ENCODE data around the gene TRIM2. TPM values are rescaled to one million over a fixed set of nuclear protein-coding genes. Genes with fewer than 3 reads are reported as not detected.

Gene TRIM2
- polyA plus RNA-seq, 3 donors, result 0.50 to 0.96 (median 0.76) TPM

DNA sequence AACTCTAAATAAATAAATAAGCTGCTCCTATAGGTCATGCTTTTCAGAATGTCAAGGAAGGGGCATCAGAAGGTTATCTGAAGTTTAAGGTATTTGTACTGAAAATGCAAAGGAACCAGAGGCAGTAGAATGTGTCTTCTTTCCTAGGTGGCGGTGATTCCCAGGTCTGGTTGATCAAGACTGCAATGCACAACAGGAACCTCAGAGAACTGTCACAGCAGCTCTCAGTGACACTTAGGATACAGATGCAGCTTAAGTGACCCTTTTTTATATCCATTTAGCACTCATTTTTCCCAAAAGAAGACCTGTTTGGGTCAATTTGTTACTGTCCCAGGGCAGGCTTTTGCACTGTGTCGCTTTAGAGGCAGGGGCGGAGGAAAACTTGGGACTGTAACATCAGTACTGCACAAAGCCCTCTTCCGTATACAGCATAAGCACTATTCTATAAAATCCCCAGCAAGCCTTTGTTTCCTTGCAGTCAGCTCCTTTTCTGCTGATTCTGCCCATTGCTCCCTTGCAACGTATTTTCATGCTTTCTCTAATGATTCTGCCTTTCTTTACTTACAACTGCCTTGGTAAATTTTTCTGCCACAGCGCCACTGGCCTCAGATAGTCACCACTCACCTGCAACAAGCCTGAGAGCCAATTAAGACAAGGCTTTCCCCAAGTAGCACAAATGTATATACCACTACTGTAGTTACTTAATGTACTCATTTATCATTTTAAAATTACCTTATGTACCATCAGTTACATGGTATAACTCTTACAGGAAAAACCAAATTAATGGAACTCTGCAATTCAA, 138.7 kb downstream of the TRIM2 start:
- no peaks in the 10 kb centered on the region for H3K36me3 Mint-ChIP-seq
- H3K9me3 Mint-ChIP-seq, result no peaks in the 10 kb centered on the region
- WGBS (ENCODE audit: insufficient coverage), result 95% methylated on average over 6 of the region's 6 CpGs
- intact Hi-C loops (cut with micrococcal nuclease), result loop anchor here (5.0 to 10.0 kb wide), 3 partner anchors 188 to 412 kb away; no protein-coding TSS in a partner anchor
- Histone ChIP-seq H3K4me3 (replicated peaks in 1 of 3; ENCODE audit: low read depth in 2 of 3, low read length in 3 of 3) (no peak overlapping the region), H3K79me2 (ENCODE audit: insufficient read depth, low read length) (peaks cover 31% of the 10 kb centered on the region), H4K20me1 (ENCODE audit: insufficient read depth, low read length) (no peaks in the 10 kb centered on the region), H3K27ac (ENCODE audit: low read depth in 1 of 2, low read length in 2 of 2) (no peak overlapping the region), H3K9me3 (replicated peaks in 1 of 2; ENCODE audit: control insufficient read depth in 1 of 2, insufficient read depth in 1 of 2, low read length in 2 of 2) (no peaks in the 10 kb centered on the region), H3K9ac (ENCODE audit: insufficient read depth, low read length, poor library complexity, severe bottlenecking) (no peak overlapping the region), H3K4me1 (ENCODE audit: control insufficient read depth in 1 of 2, insufficient read depth in 2 of 2, low read length in 2 of 2) (peaks cover 20 to 32% of the 10 kb centered on the region in 2 donors), H3K36me3 (replicated peaks in 1 of 2; ENCODE audit: control insufficient read depth in 1 of 2, insufficient read depth in 2 of 2, low read length in 2 of 2) (no peaks in the 10 kb centered on the region), H2AFZ (ENCODE audit: insufficient read depth, low read depth, low read length, poor library complexity, severe bottlenecking) (no peak overlapping the region), H3K4me2 (replicated peaks; ENCODE audit: extremely low read depth, low read length, poor library complexity, severe bottlenecking) (no peak overlapping the region), H3K27me3 (ENCODE audit: control insufficient read depth in 2 of 2, insufficient read depth in 2 of 2, low read length in 2 of 2) (peaks cover 0 to 5% of the 10 kb centered on the region in 2 donors)
- peak overlapping the region in 1 of 2 donors; percentile 69 for H3K4me3 Mint-ChIP-seq
- no peak for TF ChIP-seq CTCF (IDR thresholded peaks at IDR 0.05)
- H3K27me3 Mint-ChIP-seq (ENCODE audit: low read depth in 3 of 3), result peaks cover 8 to 13% (median 9%) of the 10 kb centered on the region in 3 donors
- H3K27ac Mint-ChIP-seq, result no peak overlapping the region
- H3K4me1 Mint-ChIP-seq, result peaks cover 43% of the 10 kb centered on the region
- no peak for DNase-seq

GRCh38 chr4:153344131-153345011, 140.1 kb downstream of the TRIM2 start, which contains the start of gene MND1:
Gene MND1, plus strand, starts transcription at chr4:153344688. Its CDS starts 50 bp downstream, at chr4:153344738.
- WGBS (ENCODE audit: insufficient coverage), result under 1% methylated on average over 78 of the region's 86 CpGs
- intact Hi-C loops (cut with micrococcal nuclease), result loop anchor here (5.0 to 10.0 kb wide), 4 partner anchors 88 to 410 kb away; no protein-coding TSS in a partner anchor
- Histone ChIP-seq H4K20me1 (ENCODE audit: insufficient read depth, low read length) (no peaks in the 10 kb centered on the region), H3K79me2 (ENCODE audit: insufficient read depth, low read length) (peaks cover 45% of the 10 kb centered on the region), H2AFZ (ENCODE audit: insufficient read depth, low read depth, low read length, poor library complexity, severe bottlenecking) (peak within 1 kb of the TSS; percentile 97), H3K27ac (ENCODE audit: low read depth in 1 of 2, low read length in 2 of 2) (no peak within 1 kb of the TSS), H3K9me3 (replicated peaks in 1 of 2; ENCODE audit: control insufficient read depth in 1 of 2, insufficient read depth in 1 of 2, low read length in 2 of 2) (no peaks in the 10 kb centered on the region), H3K36me3 (replicated peaks in 1 of 2; ENCODE audit: control insufficient read depth in 1 of 2, insufficient read depth in 2 of 2, low read length in 2 of 2) (no peaks in the 10 kb centered on the region), H3K4me3 (replicated peaks in 1 of 3; ENCODE audit: low read depth in 2 of 3, low read length in 3 of 3) (peak within 1 kb of the TSS; percentile 64 to 91 (median 81)), H3K4me2 (replicated peaks; ENCODE audit: extremely low read depth, low read length, poor library complexity, severe bottlenecking) (peak within 1 kb of the TSS; percentile 99), H3K27me3 (ENCODE audit: control insufficient read depth in 2 of 2, insufficient read depth in 2 of 2, low read length in 2 of 2) (peaks cover 0 to 5% of the 10 kb centered on the region in 2 donors), H3K9ac (ENCODE audit: insufficient read depth, low read length, poor library complexity, severe bottlenecking) (peak within 1 kb of the TSS; percentile 63), H3K4me1 (ENCODE audit: control insufficient read depth in 1 of 2, insufficient read depth in 2 of 2, low read length in 2 of 2) (peaks cover 20 to 32% of the 10 kb centered on the region in 2 donors)
- Mint-ChIP-seq H3K36me3 (no peaks in the 10 kb centered on the region), H3K9me3 (no peaks in the 10 kb centered on the region), H3K4me1 (peaks cover 43% of the 10 kb centered on the region), H3K27ac (peak within 1 kb of the TSS in 3 of 7 donors; percentile 3 to 25 (median 18)), H3K4me3 (peak within 1 kb of the TSS; percentile 88 to 95), H3K27me3 (ENCODE audit: low read depth in 3 of 3) (peaks cover 8 to 13% (median 9%) of the 10 kb centered on the region in 3 donors)
- peak; percentile 64 to 71 (median 64) for DNase-seq
- peak; percentile 99 for TF ChIP-seq CTCF (IDR thresholded peaks at IDR 0.05)

All from CD14-positive monocyte (primary cell).